Measurements from ENCODE around the gene DOCK10. TPM values are rescaled to one million over a fixed set of nuclear protein-coding genes. Genes with fewer than 3 reads are reported as not detected.

Gene DOCK10
- total RNA-seq, 2 experiments from 2014 or later = 40.8 to 68.2 TPM

DNA sequence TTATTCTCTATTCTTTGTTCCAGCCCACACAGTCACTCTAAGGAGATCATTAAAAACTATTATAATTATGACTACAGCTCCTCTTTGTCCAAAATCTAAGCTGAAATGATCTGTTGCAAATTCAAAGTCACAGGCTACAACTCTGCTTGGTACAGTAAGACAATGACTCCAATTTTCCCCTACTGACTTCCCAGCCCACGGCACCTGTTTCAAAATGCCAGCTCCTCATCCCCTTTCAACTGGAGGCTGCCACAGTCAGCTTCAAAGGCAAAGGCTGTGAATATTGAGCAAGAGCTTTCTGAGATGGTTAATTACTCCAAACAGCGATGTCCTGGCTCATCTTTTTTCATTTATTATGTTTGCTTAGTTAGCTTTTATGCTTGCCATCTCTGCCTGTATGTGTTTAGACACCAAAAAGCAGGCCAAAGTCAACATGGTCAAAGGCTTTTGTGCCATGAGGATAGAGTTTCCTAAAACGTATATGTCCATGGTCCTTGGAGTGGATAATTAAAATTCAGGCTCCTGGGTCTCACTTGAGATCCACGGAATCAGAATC, 141.1 kb downstream of the DOCK10 start:
- H3K27ac ChIP-seq (ENCODE audit: low read depth, low read length, poor library complexity, severe bottlenecking) = no peak overlapping the region
- H3K79me2 ChIP-seq (ENCODE audit: insufficient read depth, low read depth, low read length) = peaks cover 7% of the 10 kb centered on the region; the same call in 1 of the 2 replicates
- H3K9me2 ChIP-seq (ENCODE audit: insufficient read depth, low read length) = no peaks in the 10 kb centered on the region
- H2AFZ ChIP-seq (ENCODE audit: low read length) = no peak overlapping the region
- no peaks in the 10 kb centered on the region; the same call in 1 of the 2 replicates for H3K36me3 ChIP-seq (ENCODE audit: insufficient read depth, low read length)
- intact Hi-C loops (cut with micrococcal nuclease; ENCODE audit: unreplicated experiment) = no loop called here
- H3K4me2 ChIP-seq (ENCODE audit: low read length) = no peak overlapping the region
- H4K20me1 ChIP-seq (ENCODE audit: insufficient read depth, low read length) = no peaks in the 10 kb centered on the region
- ChIA-PET CTCF (ENCODE audit: unreplicated experiment) (interaction anchor here (1.9 kb wide), 1 partner anchor 9 kb away, joined by 4 read pairs; no protein-coding TSS in a partner anchor), POLR2A (interaction anchor here (0.6 to 0.9 kb wide), 3 partner anchors 21 to 93 kb away, joined by 3 read pairs; no protein-coding TSS in a partner anchor)
- no peaks in the 10 kb centered on the region for H3K9me3 ChIP-seq (ENCODE audit: low read length)
- no peaks in the 10 kb centered on the region for H3K4me1 ChIP-seq (ENCODE audit: insufficient read depth, low read length, poor library complexity, severe bottlenecking)
- DNase-seq (ENCODE audit: low spot score) = no peak
- BruUV-seq (replicated peaks) = no TSS peak
- no peak overlapping the region for H3K4me3 ChIP-seq (ENCODE audit: low read depth, low read length, poor library complexity, severe bottlenecking)
- TF ChIP-seq EZH2phosphoT487 (IDR thresholded peaks at IDR 0.05; ENCODE audit: borderline replicate concordance, low read depth, low read length) = no peak
- TF ChIP-seq, protein P1, sequence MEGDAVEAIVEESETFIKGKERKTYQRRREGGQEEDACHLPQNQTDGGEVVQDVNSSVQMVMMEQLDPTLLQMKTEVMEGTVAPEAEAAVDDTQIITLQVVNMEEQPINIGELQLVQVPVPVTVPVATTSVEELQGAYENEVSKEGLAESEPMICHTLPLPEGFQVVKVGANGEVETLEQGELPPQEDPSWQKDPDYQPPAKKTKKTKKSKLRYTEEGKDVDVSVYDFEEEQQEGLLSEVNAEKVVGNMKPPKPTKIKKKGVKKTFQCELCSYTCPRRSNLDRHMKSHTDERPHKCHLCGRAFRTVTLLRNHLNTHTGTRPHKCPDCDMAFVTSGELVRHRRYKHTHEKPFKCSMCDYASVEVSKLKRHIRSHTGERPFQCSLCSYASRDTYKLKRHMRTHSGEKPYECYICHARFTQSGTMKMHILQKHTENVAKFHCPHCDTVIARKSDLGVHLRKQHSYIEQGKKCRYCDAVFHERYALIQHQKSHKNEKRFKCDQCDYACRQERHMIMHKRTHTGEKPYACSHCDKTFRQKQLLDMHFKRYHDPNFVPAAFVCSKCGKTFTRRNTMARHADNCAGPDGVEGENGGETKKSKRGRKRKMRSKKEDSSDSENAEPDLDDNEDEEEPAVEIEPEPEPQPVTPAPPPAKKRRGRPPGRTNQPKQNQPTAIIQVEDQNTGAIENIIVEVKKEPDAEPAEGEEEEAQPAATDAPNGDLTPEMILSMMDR (conservative IDR thresholded peaks at IDR 0.05; ENCODE audit: low read length) = no peak

DNA sequence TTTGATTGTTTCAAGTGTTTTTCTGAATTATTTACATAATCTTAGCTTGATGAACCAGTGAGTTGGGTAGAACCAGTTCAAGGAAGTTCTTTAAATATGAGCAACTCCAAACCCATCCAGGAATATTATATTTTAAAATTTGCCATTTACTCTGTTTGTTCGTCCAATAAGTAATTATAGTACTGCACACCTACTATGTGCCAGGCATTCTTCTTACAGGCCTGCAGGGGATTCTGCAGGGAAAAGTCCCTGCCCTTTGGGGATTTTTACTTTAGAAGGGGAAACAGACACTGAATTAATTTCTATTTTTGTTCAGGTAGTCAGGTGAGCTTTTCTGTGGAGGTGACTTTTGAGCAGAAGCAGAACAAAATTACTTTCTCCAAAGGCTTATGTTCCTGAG, 146.9 kb downstream of the DOCK10 start:
- intact Hi-C loops (cut with micrococcal nuclease; ENCODE audit: unreplicated experiment) = no loop called here
- H3K79me2 ChIP-seq (ENCODE audit: insufficient read depth, low read depth, low read length) = no peaks in the 10 kb centered on the region
- H4K20me1 ChIP-seq (ENCODE audit: insufficient read depth, low read length) = no peaks in the 10 kb centered on the region
- peaks cover 33% of the 10 kb centered on the region for H3K36me3 ChIP-seq (ENCODE audit: insufficient read depth, low read length)
- H3K9me2 ChIP-seq (ENCODE audit: insufficient read depth, low read length) = no peaks in the 10 kb centered on the region
- no peak for TF ChIP-seq EZH2phosphoT487 (IDR thresholded peaks at IDR 0.05; ENCODE audit: borderline replicate concordance, low read depth, low read length)
- TF ChIP-seq, protein P1 (conservative IDR thresholded peaks at IDR 0.05; ENCODE audit: low read length) = no peak
- BruUV-seq (replicated peaks) = no TSS peak
- H3K4me2 ChIP-seq (ENCODE audit: low read length) = no peak overlapping the region
- no peaks in the 10 kb centered on the region for H3K9me3 ChIP-seq (ENCODE audit: low read length)
- H3K27ac ChIP-seq (ENCODE audit: low read depth, low read length, poor library complexity, severe bottlenecking) = no peak overlapping the region
- peaks cover 19% of the 10 kb centered on the region for H3K4me1 ChIP-seq (ENCODE audit: insufficient read depth, low read length, poor library complexity, severe bottlenecking)
- DNase-seq (ENCODE audit: low spot score) = no peak
- CTCF ChIA-PET (ENCODE audit: unreplicated experiment) = no interaction called here
- no peak overlapping the region for H2AFZ ChIP-seq (ENCODE audit: low read length)
- POLR2A ChIA-PET = interaction anchor here (0.6 to 1.0 kb wide), 5 partner anchors 16 to 223 kb away, joined by 3 to 5 read pairs (median 3); no protein-coding TSS in a partner anchor
- H3K4me3 ChIP-seq (ENCODE audit: low read depth, low read length, poor library complexity, severe bottlenecking) = no peak overlapping the region

DNA sequence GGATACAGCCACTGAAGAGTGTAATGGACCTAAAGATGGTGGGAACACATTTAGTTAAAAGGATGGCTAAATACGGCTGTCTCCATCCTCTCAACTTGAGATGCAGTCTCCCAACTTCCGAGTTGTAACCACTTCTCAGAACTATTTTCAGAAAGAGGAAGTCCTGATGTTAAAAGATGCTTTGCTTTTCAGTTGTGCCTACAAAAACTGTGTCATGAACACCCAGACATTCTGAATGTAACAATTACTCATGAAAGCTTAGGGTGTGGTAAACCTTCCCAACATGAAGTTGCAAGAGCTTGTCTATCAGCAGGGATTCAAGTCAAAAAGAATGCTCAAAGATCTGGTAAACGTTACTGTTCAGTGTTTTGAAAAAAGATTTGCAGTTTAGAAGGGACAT, 147.9 kb downstream of the DOCK10 start:
- BruUV-seq (replicated peaks) = no TSS peak
- Histone ChIP-seq H3K4me1 (ENCODE audit: insufficient read depth, low read length, poor library complexity, severe bottlenecking) (peaks cover 19% of the 10 kb centered on the region), H3K9me2 (ENCODE audit: insufficient read depth, low read length) (no peaks in the 10 kb centered on the region), H3K4me2 (ENCODE audit: low read length) (peak overlapping the region; percentile 61), H3K27ac (ENCODE audit: low read depth, low read length, poor library complexity, severe bottlenecking) (no peak overlapping the region), H3K9me3 (ENCODE audit: low read length) (no peaks in the 10 kb centered on the region), H4K20me1 (ENCODE audit: insufficient read depth, low read length) (no peaks in the 10 kb centered on the region), H3K36me3 (ENCODE audit: insufficient read depth, low read length) (peaks cover 35% of the 10 kb centered on the region), H3K79me2 (ENCODE audit: insufficient read depth, low read depth, low read length) (no peaks in the 10 kb centered on the region), H2AFZ (ENCODE audit: low read length) (no peak overlapping the region), H3K4me3 (ENCODE audit: low read depth, low read length, poor library complexity, severe bottlenecking) (peak overlapping the region; percentile 3)
- TF ChIP-seq, protein P1 (conservative IDR thresholded peaks at IDR 0.05; ENCODE audit: low read length) = no peak
- no peak for TF ChIP-seq EZH2phosphoT487 (IDR thresholded peaks at IDR 0.05; ENCODE audit: borderline replicate concordance, low read depth, low read length)
- ChIA-PET POLR2A (interaction anchor here (1.1 kb wide), 1 partner anchor 14 kb away, joined by 3 read pairs; no protein-coding TSS in a partner anchor), CTCF (ENCODE audit: unreplicated experiment) (no interaction called here)
- intact Hi-C loops (cut with micrococcal nuclease; ENCODE audit: unreplicated experiment) = no loop called here
- DNase-seq (ENCODE audit: low spot score) = peak; percentile 73
